ENCODE data around the gene ARFGEF2.

- TF ChIP-seq CTCF (IDR thresholded peaks at IDR 0.05; ENCODE audit: borderline replicate concordance, extremely low read depth, low read length, poor library complexity, severe bottlenecking), result no peak
- no peak for TF ChIP-seq EZH2 (IDR thresholded peaks at IDR 0.05; ENCODE audit: borderline replicate concordance, low read depth, low read length, severe bottlenecking)
These were observed 110.9 kb downstream of the ARFGEF2 start for GRCh38 chr20:49032455-49032854.
